MCF 10A (cell line): ENCODE data around the gene MPZL1. TPM values are rescaled to one million over a fixed set of nuclear protein-coding genes. Genes with fewer than 3 reads are reported as not detected.
A peak's percentile ranks its signal among the peaks of the same experiment; 100 is the strongest.

ENCODE experiments used
- BruUV-seq: library from RNA; stranded (reverse); fragments of 400-500 nt; replicated peaks from 2 replicates; lab custom pipeline; 2021; lab: Mats Ljungman, UMichigan
- CTCF ChIA-PET: fragments of 300-600 bp; sonication (Branson Sonifier 250); formaldehyde crosslinking; extraction: SDS; loops from one replicate; lab custom pipeline; 2021; ENCODE audit warnings: antibody characterized with exemption, inconsistent platforms; lab: Yijun Ruan, JAX
- POLR2A ChIA-PET: fragments of 300-600, 350-650 bp; sonication (Branson Sonifier 250); formaldehyde crosslinking; extraction: SDS; loops from one replicate; lab custom pipeline; 2020; ENCODE audit warnings: antibody characterized with exemption, inconsistent platforms; lab: Yijun Ruan, JAX
- DNase-seq: peaks from one replicate; pipeline ENCODE4 v3.0.0-alpha.2; 2018; ENCODE audit not compliant: unreplicated experiment
- H3K27ac Mint-ChIP-seq: one replicate; pipeline ENCODE4 v1.8.0; 2022; ENCODE audit warnings: mild to moderate bottlenecking, low read depth, mixed read lengths; ENCODE audit not compliant: unreplicated experiment
- H3K27me3 Mint-ChIP-seq: one replicate; pipeline ENCODE4 v1.8.0; 2022; ENCODE audit warnings: mixed read lengths; ENCODE audit not compliant: insufficient read depth, unreplicated experiment
- H3K36me3 Mint-ChIP-seq: one replicate; pipeline ENCODE4 v1.8.0; 2022; ENCODE audit warnings: mild to moderate bottlenecking, moderate library complexity, mixed read lengths; ENCODE audit not compliant: insufficient read depth, unreplicated experiment
- H3K4me1 Mint-ChIP-seq: one replicate; pipeline ENCODE4 v1.8.0; 2022; ENCODE audit warnings: mixed read lengths; ENCODE audit not compliant: insufficient read depth, unreplicated experiment
- H3K4me3 Mint-ChIP-seq: one replicate; pipeline ENCODE4 v1.8.0; 2022; ENCODE audit warnings: mild to moderate bottlenecking, moderate library complexity, mixed read lengths; ENCODE audit not compliant: unreplicated experiment
- H3K9me3 Mint-ChIP-seq: one replicate; pipeline ENCODE4 v1.8.0; 2022; ENCODE audit warnings: mixed read lengths; ENCODE audit not compliant: unreplicated experiment
- intact Hi-C: fragments of 100-400 bp; cut with micrococcal nuclease; formaldehyde crosslinking; loops from 2 replicates; pipeline ENCODE4 v1.14.1; 2022
- total RNA-seq: library from RNA; stranded (reverse); gene quantifications from 2 replicates; pipeline ENCODE4 v1.2.3, GENCODE V29; 2022
- TF ChIP-seq, protein P1 (sequence below): fragments of 200-600 bp; IDR thresholded peaks from one replicate; pipeline ENCODE4 v1.8.0; 2022; ENCODE audit warnings: antibody characterized with exemption, mild to moderate bottlenecking; ENCODE audit not compliant: unreplicated experiment

The MPZL1 gene
- total RNA-seq, 1 experiment from 2014 or later, result 169 TPM

DNA sequence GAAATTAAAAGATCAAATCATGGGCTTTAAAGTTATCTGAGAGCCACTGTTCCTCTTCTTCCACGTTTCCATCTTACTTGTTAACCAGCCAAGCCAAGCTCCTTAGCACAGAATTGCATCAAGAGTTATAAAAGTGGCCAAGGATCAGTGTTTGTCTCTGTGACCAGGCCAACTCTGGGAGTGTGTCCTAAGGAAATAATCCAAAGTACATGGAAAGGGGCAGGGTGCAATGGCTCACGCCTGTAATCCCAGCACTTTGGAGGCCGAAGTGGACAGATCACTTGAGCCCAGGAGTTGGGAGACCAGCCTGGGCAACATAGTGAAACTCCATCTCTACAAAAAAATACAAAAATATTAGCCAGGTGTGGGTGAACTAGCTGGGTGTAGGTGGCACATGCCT lies 10.0 kb upstream of the MPZL1 start:
- BruUV-seq, result no TSS peak
- Mint-ChIP-seq H3K4me1 (peaks cover 10% of the 10 kb centered on the region), H3K27ac (no peak overlapping the region), H3K27me3 (no peaks in the 10 kb centered on the region), H3K36me3 (peaks cover 25% of the 10 kb centered on the region), H3K9me3 (no peaks in the 10 kb centered on the region), H3K4me3 (no peak overlapping the region)
- POLR2A ChIA-PET, result interaction anchor here (1.0 kb wide), 1 partner anchor 48 kb away, joined by 3 read pairs; no protein-coding TSS in a partner anchor
- TF ChIP-seq, protein P1, sequence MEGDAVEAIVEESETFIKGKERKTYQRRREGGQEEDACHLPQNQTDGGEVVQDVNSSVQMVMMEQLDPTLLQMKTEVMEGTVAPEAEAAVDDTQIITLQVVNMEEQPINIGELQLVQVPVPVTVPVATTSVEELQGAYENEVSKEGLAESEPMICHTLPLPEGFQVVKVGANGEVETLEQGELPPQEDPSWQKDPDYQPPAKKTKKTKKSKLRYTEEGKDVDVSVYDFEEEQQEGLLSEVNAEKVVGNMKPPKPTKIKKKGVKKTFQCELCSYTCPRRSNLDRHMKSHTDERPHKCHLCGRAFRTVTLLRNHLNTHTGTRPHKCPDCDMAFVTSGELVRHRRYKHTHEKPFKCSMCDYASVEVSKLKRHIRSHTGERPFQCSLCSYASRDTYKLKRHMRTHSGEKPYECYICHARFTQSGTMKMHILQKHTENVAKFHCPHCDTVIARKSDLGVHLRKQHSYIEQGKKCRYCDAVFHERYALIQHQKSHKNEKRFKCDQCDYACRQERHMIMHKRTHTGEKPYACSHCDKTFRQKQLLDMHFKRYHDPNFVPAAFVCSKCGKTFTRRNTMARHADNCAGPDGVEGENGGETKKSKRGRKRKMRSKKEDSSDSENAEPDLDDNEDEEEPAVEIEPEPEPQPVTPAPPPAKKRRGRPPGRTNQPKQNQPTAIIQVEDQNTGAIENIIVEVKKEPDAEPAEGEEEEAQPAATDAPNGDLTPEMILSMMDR, result no peak
- DNase-seq, result no peak
- CTCF ChIA-PET, result interaction anchor here (0.6 to 1.6 kb wide), 4 partner anchors 17 to 188 kb away, joined by 3 to 8 read pairs (median 3); no protein-coding TSS in a partner anchor
- intact Hi-C loops, result no loop called here

DNA sequence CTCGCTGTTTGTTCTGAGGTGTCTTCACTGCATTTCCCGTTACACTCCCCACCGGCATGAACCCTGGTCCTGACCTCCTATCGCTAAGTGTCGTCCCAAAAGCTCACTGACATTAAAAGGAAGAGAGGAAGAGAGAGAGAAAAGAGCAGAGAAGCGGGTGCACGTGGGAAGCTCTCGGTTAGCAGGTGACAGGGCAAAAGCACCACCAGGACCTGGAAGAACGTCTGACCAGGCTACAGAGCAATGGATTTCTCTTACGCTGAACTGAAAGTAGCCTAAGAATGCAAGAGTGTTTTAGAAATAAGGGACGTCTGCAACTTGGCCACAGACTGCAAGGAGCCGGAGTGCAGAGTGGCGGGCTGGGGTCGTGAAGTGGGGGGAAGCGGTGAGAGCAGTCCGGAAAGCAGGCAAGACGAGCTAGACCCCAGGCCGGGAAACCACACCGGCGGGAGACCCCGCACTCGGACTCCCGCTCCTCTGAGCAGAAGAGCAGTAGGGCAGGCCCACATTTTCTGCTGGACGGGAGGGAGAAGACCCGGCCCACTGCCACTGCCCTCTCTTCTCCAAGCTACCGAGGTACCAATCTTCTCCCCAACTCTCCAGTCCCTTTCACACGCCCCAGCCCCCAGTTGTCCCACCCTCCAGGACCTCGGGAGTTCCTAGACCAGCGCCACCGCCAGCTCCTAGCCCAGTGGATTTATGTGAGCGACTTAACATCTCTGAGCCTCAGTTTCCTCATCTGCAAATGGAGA lies 8.3 kb upstream of the MPZL1 start:
- ChIA-PET POLR2A (interaction anchor here (0.9 to 5.8 kb wide), 16 partner anchors 9 to 513 kb away, joined by 3 to 154 read pairs (median 14); partner anchors contain the start of genes CREG1, DCAF6, MPC2 and SFT2D2), CTCF (interaction anchor here (1.3 to 5.5 kb wide), 9 partner anchors 9 to 369 kb away, joined by 4 to 46 read pairs (median 18); no protein-coding TSS in a partner anchor)
- no peak for DNase-seq
- Mint-ChIP-seq H3K27ac (peak overlapping the region; percentile 91), H3K27me3 (no peaks in the 10 kb centered on the region), H3K4me3 (peak overlapping the region; percentile 88), H3K36me3 (peaks cover 25% of the 10 kb centered on the region), H3K9me3 (no peaks in the 10 kb centered on the region), H3K4me1 (peaks cover 10% of the 10 kb centered on the region)
- intact Hi-C loops, result no loop called here
- BruUV-seq, result no TSS peak
- TF ChIP-seq, protein P1, result no peak

DNA sequence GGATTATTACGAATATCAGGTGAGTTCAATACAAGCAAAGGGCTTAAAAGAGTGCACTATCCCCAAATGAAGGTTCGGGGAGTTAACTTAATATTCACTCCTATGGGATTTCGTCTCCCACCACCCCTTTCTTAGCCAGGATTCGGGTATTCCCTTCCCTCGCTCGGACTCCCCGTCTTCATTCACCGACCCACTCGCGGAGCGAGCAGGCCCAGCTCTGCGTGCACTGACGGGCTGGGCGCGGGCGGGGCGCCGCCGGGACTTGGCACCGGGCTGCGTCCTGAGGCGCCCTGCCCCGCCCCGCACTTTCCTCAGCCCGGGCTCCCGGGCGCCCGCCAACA lies 7.7 kb upstream of the MPZL1 start:
- H3K9me3 Mint-ChIP-seq, result no peaks in the 10 kb centered on the region
- POLR2A ChIA-PET, result interaction anchor here (0.9 to 5.8 kb wide), 19 partner anchors 10 to 512 kb away, joined by 3 to 154 read pairs (median 12); partner anchors contain the start of genes CREG1, DCAF6, MPC2 and SFT2D2
- no TSS peak for BruUV-seq
- peak overlapping the region; percentile 88 for H3K4me3 Mint-ChIP-seq
- H3K27ac Mint-ChIP-seq, result peak overlapping the region; percentile 91
- CTCF ChIA-PET, result interaction anchor here (0.6 to 5.5 kb wide), 17 partner anchors 10 to 368 kb away, joined by 3 to 46 read pairs (median 8); no protein-coding TSS in a partner anchor
- peaks cover 12% of the 10 kb centered on the region for H3K4me1 Mint-ChIP-seq
- TF ChIP-seq, protein P1, result no peak
- DNase-seq, result no peak
- intact Hi-C loops, result no loop called here
- H3K36me3 Mint-ChIP-seq, result peaks cover 25% of the 10 kb centered on the region
- no peaks in the 10 kb centered on the region for H3K27me3 Mint-ChIP-seq
